K562 (cell line): ENCODE data around the gene FAM168B. TPM values are rescaled to one million over a fixed set of nuclear protein-coding genes. Genes with fewer than 3 reads are reported as not detected.

Source experiments
- ATAC-seq: fragments of 200-7000 bp; cut with Tn5 transposase; 3 replicates; pipeline ENCODE4 v1.9.1; 2020; ENCODE audit warnings: moderate library complexity
- BruUV-seq: library from RNA; stranded (reverse); fragments of 400-500 nt; replicated peaks from 2 replicates; lab custom pipeline; 2021; lab: Mats Ljungman, UMichigan
- CTCF ChIA-PET: fragments of 300-600 bp; formaldehyde crosslinking; extraction: SDS; loops from one replicate; lab custom pipeline; 2021; ENCODE audit warnings: low intra/inter-chr PET ratio; lab: Yijun Ruan, JAX
- POLR2A ChIA-PET: fragments of 300-600, 350-650 bp; sonication (Branson Sonifier 250); formaldehyde crosslinking; extraction: SDS; loops from one replicate; lab custom pipeline; 2021; ENCODE audit warnings: antibody characterized with exemption, inconsistent platforms; lab: Yijun Ruan, JAX
- DNase-seq, 4 experiments: peaks; one replicate each; pipeline versions ENCODE4 v3.0.0 to v3.0.0-alpha.2; 2011 to 2018; ENCODE audit warnings: low spot score in 3 of 4, mixed read lengths in 3 of 4; ENCODE audit errors: extremely low read depth in 1 of 4
- FAIRE-seq: peaks from 2 replicates; lab custom pipeline; 2011; peaks lifted over from hg19 to GRCh38; lab: Jason Lieb, UNC
- H2AFZ ChIP-seq: 2 replicates; pipeline ENCODE4 v1.6.0; 2011; ENCODE audit warnings: low read depth, low read length, control low read depth, inconsistent platforms
- H3K27ac ChIP-seq: fragments of 200-600 bp; 3 replicates; pipeline ENCODE4 v1.8.0; 2011; ENCODE audit warnings: low read depth, mild to moderate bottlenecking, control low read depth, inconsistent platforms, low read length, moderate library complexity, mixed read lengths; ENCODE audit errors: extremely low read depth
- H3K27me3 ChIP-seq, 2 experiments: fragments of 300-600 bp in 1 of 2; 2 replicates in 1 of 2; 3 replicates in 1 of 2; pipeline versions ENCODE4 v1.6.0 to v1.8.0; 2011; ENCODE audit warnings: inconsistent platforms in 2 of 2, low read length in 2 of 2, mild to moderate bottlenecking in 1 of 2, mixed read lengths in 1 of 2, moderate library complexity in 1 of 2; ENCODE audit not compliant: control insufficient read depth in 2 of 2, insufficient read depth in 2 of 2
- H3K36me3 ChIP-seq: fragments of 300-600 bp; 3 replicates; pipeline ENCODE4 v1.8.0; 2011; ENCODE audit warnings: mild to moderate bottlenecking, low read length, inconsistent platforms; ENCODE audit not compliant: control insufficient read depth, insufficient read depth
- H3K4me1 ChIP-seq, 2 experiments: fragments of 200-600 bp in 1 of 2; replicated peaks in 1 of 2; 2 replicates in 1 of 2; 3 replicates in 1 of 2; pipeline versions ENCODE4 v1.5.1 to v1.8.0; 2011; ENCODE audit warnings: inconsistent platforms in 2 of 2, low read length in 2 of 2, mild to moderate bottlenecking in 1 of 2, mixed read lengths in 1 of 2, moderate library complexity in 1 of 2; ENCODE audit not compliant: control insufficient read depth in 2 of 2, insufficient read depth in 2 of 2
- H3K4me2 ChIP-seq: 2 replicates; pipeline ENCODE4 v1.6.1; 2011; ENCODE audit warnings: low read length, control low read depth, inconsistent platforms, mixed read lengths; ENCODE audit not compliant: insufficient read depth
- H3K4me3 ChIP-seq: fragments of 200-600 bp; sonication (generic), shearing (Covaris generic); 2 replicates; pipeline ENCODE4 v1.5.1; 2016; ENCODE audit warnings: control low read depth, inconsistent platforms
- H3K79me2 ChIP-seq: fragments of 200-600 bp; 3 replicates; pipeline ENCODE4 v1.8.0; 2011; ENCODE audit warnings: low read length, inconsistent platforms; ENCODE audit not compliant: control insufficient read depth, insufficient read depth
- H3K9ac ChIP-seq, 2 experiments: 2 replicates each; pipeline versions ENCODE4 v1.6.0 to v1.6.1; 2011; ENCODE audit warnings: low read depth in 2 of 2, low read length in 2 of 2, control low read depth in 1 of 2, inconsistent platforms in 1 of 2, mild to moderate bottlenecking in 1 of 2, mixed read lengths in 1 of 2; ENCODE audit not compliant: insufficient read depth in 1 of 2
- H3K9me1 ChIP-seq: one replicate; pipeline ENCODE4 v1.6.0; 2011; ENCODE audit warnings: inconsistent platforms, mild to moderate bottlenecking, low read length, moderate library complexity; ENCODE audit not compliant: control insufficient read depth, insufficient read depth
- H3K9me3 ChIP-seq: replicated peaks from 2 replicates; pipeline ENCODE4 v1.5.1; 2011; ENCODE audit warnings: low read depth, low read length, inconsistent platforms; ENCODE audit not compliant: control insufficient read depth, insufficient read depth
- H4K20me1 ChIP-seq: replicated peaks from 2 replicates; pipeline ENCODE4 v1.6.1; 2011; ENCODE audit warnings: low read length, inconsistent platforms, mixed read lengths; ENCODE audit not compliant: control insufficient read depth, insufficient read depth
- BCL6 ChIP-seq: fragments of 250-450 bp; sonication (Bioruptor Pico); IDR thresholded peaks from 2 replicates; pipeline ENCODE4 v1.4.0; 2020
- CXXC5 ChIP-seq: fragments of 250-450 bp; sonication (Bioruptor Pico); IDR thresholded peaks from 2 replicates; pipeline ENCODE4 v1.8.0; 2022; ENCODE audit warnings: inconsistent platforms, mild to moderate bottlenecking, moderate library complexity
- KLF16 ChIP-seq: IDR thresholded peaks from 2 replicates; pipeline ENCODE4 v1.6.1; 2016; ENCODE audit warnings: antibody characterized with exemption
- NUFIP1 ChIP-seq: fragments of 450-650 bp; IDR thresholded peaks from 2 replicates; pipeline ENCODE4 v1.6.1; 2018; ENCODE audit not compliant: partially characterized antibody
- RBM17 ChIP-seq: fragments of 200-400 bp; formaldehyde crosslinking; IDR thresholded peaks from 2 replicates; pipeline ENCODE4 v1.6.1; 2017; ENCODE audit warnings: low read depth, mild to moderate bottlenecking, low read length, borderline replicate concordance
- STAT5A ChIP-seq: IDR thresholded peaks from 2 replicates; pipeline ENCODE4 v1.6.1; 2012; ENCODE audit warnings: low read length, inconsistent platforms, borderline replicate concordance
- ZNF134 ChIP-seq: fragments of 250-450 bp; sonication (Bioruptor Pico); conservative IDR thresholded peaks from 2 replicates; pipeline ENCODE4 v1.4.0; 2020
- WGBS: fragments of 100-300 bp; shearing (Covaris generic); methylation state at CpG from one replicate; pipeline ENCODE4 v1.1.6; 2016; ENCODE audit warnings: low coverage, mixed read lengths; ENCODE audit not compliant: insufficient coverage; ENCODE audit errors: missing lambda C conversion rate; 5-methylcytosine and 5-hydroxymethylcytosine counted together
- in situ Hi-C: fragments of 300-500 bp; cut with MboI; formaldehyde crosslinking; loops from 4 replicates; pipeline ENCODE4 v1.15.0; 2018; ENCODE audit warnings: inconsistent platforms, mixed read lengths
- intact Hi-C: fragments of 100-400 bp; cut with micrococcal nuclease; formaldehyde crosslinking; loops from 2 replicates; pipeline ENCODE4 v1.14.2; 2022
- polyA plus RNA-seq, 8 experiments: library from polyadenylated mRNA; depleted of rRNA in 4 of 8; stranded (reverse) in 5 of 8; unstranded in 3 of 8; fragments of >200 nt; fragmentation: Nextera tagmentation in 2 of 8; fragmentation: Illumina TruSeq in 1 of 8; extraction: Ambion mirVana in 2 of 8; extraction: Trizol in 1 of 8; gene quantifications; 2 replicates each; pipeline versions ENCODE4 v1.2.1 to v1.2.3, GENCODE V29; 2011 to 2014; ENCODE audit warnings: inconsistent platforms in 1 of 8, missing spikeins in 1 of 8
- total RNA-seq, 7 experiments: library from RNA; depleted of rRNA in 6 of 7; stranded (reverse); fragments of >200 nt in 6 of 7; fragmentation: Illumina TruSeq in 2 of 7; extraction: Trizol in 2 of 7; gene quantifications; 2 replicates each; pipeline versions ENCODE4 v1.2.1 to v1.2.3, GENCODE V29; 2011 to 2021; ENCODE audit warnings: low replicate concordance in 1 of 7

The FAM168B gene
- total and polyA plus RNA-seq, 9 of the 15 experiments (the other 6 are each of a cell fraction or from before 2014, with no cell fraction given), result 3.3 to 76.0 (median 46.1) TPM

DNA sequence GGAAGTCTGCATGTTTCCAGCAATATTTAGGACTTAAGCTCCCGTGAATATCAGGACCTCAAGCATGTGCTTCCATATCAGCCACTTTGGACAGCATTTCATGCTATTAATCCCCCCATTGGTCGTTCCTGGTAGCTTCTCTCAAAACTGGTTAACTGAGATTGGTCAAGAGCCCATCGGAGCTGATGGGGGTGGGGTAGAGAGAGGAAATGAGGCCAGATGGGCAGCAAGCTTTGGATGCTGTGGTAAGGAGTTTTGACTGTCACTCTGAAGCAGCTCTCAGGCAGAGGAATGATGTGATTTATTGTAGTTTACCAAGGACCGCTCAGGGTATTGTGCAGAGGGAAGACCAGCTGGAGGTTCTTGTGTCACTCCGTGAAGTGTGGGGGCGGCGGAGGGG, 81.8 kb downstream of the FAM168B start:
- no peak for ATAC-seq
- no peaks in the 10 kb centered on the region for H3K9me1 ChIP-seq
- in situ Hi-C loops, result no loop called here
- DNase-seq, result no peak
- TF ChIP-seq CXXC5 (CRISPR knock-in tag), result no peak
- TF ChIP-seq, all 486 proteins: peak for 0
- 0% methylated on average over 7 of the region's 7 CpGs for WGBS
- no peak overlapping the region for H3K4me3 ChIP-seq
- ChIA-PET CTCF (no interaction called here), POLR2A (interaction anchor here (1.2 kb wide), 1 partner anchor 21 kb away, joined by 3 read pairs; no protein-coding TSS in a partner anchor)
- no peaks in the 10 kb centered on the region for H4K20me1 ChIP-seq
- no peak overlapping the region for H3K4me2 ChIP-seq
- no peak overlapping the region for H3K27ac ChIP-seq
- intact Hi-C loops, result no loop called here
- H3K27me3 ChIP-seq, result peaks cover 21 to 50% of the 10 kb centered on the region in 2 experiments; a peak in 4 of 5 replicates
- no peaks in the 10 kb centered on the region for H3K9me3 ChIP-seq
- no TSS peak for BruUV-seq
- H2AFZ ChIP-seq, result no peak overlapping the region
- no peak for FAIRE-seq
- H3K79me2 ChIP-seq, result no peaks in the 10 kb centered on the region
- H3K36me3 ChIP-seq, result no peaks in the 10 kb centered on the region
- no peaks in the 10 kb centered on the region for H3K4me1 ChIP-seq
- H3K9ac ChIP-seq, result no peak overlapping the region

DNA sequence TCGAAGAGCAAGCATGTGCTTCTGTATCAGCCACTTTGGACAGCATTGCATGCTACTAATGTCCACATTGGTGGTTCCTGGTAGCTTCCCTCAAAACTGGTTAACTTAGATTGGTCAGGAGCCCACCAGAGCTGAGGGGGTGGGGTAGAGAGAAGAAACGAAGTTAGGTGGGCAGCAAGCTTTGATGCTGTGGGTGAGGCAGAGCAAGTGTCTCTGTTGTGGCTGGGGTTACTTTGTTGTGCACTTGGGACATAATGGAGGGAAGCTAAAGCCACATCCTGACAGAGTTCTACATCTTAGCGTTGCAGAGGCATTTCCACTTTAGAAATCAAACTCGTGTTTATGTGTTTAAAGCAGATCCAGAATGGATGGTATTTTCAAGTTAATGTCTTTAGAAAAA, 82.7 kb downstream of the FAM168B start:
- no peaks in the 10 kb centered on the region for H3K9me1 ChIP-seq
- CTCF ChIA-PET, result no interaction called here
- H3K4me3 ChIP-seq, result no peak overlapping the region
- TF ChIP-seq RBM17 (no peak), ZNF134 (CRISPR knock-in tag) (no peak), NUFIP1 (no peak), BCL6 (no peak), STAT5A (no peak), KLF16 (no peak)
- TF ChIP-seq, all 486 proteins: peak for 0
- POLR2A ChIA-PET, result interaction anchor here (1.2 kb wide), 1 partner anchor 22 kb away, joined by 3 read pairs; no protein-coding TSS in a partner anchor
- no peaks in the 10 kb centered on the region for H3K9me3 ChIP-seq
- H2AFZ ChIP-seq, result no peak overlapping the region
- intact Hi-C loops, result no loop called here
- ATAC-seq (no peak), DNase-seq (no peak), FAIRE-seq (no peak)
- H4K20me1 ChIP-seq, result no peaks in the 10 kb centered on the region
- WGBS, result 0% methylated on average over 4 of the region's 4 CpGs
- H3K27ac ChIP-seq, result no peak overlapping the region
- peaks cover 29 to 52% of the 10 kb centered on the region in 2 experiments; a peak in 4 of 5 replicates for H3K27me3 ChIP-seq
- no peaks in the 10 kb centered on the region for H3K4me1 ChIP-seq
- H3K4me2 ChIP-seq, result no peak overlapping the region
- BruUV-seq, result no TSS peak
- H3K36me3 ChIP-seq, result no peaks in the 10 kb centered on the region
- in situ Hi-C loops, result no loop called here
- no peaks in the 10 kb centered on the region for H3K79me2 ChIP-seq
- no peak overlapping the region for H3K9ac ChIP-seq
